A673 (cell line): ENCODE measurements around the gene ADGRG3.

ENCODE experiments used
- CTCF ChIP-seq: fragments of 300-800, 200-600 bp; sonication (generic); conservative IDR thresholded peaks from 2 replicates; pipeline ENCODE4 v1.5.1; 2017; ENCODE audit warnings: low read depth, mild to moderate bottlenecking, antibody characterized with exemption, low read length, moderate library complexity, mixed read lengths
- EZH2 ChIP-seq: fragments of 200-600 bp; sonication (generic); IDR thresholded peaks from 2 replicates; pipeline ENCODE4 v1.6.1; 2017; ENCODE audit warnings: borderline replicate concordance, low read depth, mild to moderate bottlenecking, mixed read lengths, antibody characterized with exemption, low read length; ENCODE audit not compliant: poor library complexity, severe bottlenecking

- TF ChIP-seq CTCF, result no peak
- TF ChIP-seq EZH2, result no peak
Measured at GRCh38 chr16:57692636-57693035, 24.5 kb downstream of the ADGRG3 start.
